Measurements from ENCODE around the gene IGIP.

Gene IGIP

DNA sequence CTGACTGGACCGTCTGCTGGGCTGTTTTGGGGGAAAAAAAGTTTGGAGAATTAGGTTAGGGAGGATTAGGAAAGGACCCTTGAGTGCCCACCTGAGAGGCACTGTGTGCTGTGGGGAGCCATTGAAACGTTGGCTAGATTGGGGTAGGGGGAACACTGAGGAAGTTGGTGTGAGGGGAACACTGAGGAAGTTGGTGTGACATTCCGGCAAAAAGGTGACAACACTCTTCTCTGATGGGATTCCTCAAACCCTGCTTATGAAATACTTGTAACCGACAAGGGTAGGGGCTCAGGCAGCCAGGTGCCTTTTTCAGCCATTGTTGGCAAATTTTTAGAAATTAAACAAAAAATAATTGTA lies 50.3 kb downstream of the IGIP start:
- DNase-seq (ENCODE audit: low read depth in 1 of 2, low spot score in 1 of 2): peak in 1 of 2 experiments; percentile 22
- 0 out of 2 replicates have a peak, but pooled peaks have one; percentile 1 for TF ChIP-seq SPI1 (IDR thresholded peaks at IDR 0.05; ENCODE audit: borderline replicate concordance, low read depth)
- TF ChIP-seq, protein P1, sequence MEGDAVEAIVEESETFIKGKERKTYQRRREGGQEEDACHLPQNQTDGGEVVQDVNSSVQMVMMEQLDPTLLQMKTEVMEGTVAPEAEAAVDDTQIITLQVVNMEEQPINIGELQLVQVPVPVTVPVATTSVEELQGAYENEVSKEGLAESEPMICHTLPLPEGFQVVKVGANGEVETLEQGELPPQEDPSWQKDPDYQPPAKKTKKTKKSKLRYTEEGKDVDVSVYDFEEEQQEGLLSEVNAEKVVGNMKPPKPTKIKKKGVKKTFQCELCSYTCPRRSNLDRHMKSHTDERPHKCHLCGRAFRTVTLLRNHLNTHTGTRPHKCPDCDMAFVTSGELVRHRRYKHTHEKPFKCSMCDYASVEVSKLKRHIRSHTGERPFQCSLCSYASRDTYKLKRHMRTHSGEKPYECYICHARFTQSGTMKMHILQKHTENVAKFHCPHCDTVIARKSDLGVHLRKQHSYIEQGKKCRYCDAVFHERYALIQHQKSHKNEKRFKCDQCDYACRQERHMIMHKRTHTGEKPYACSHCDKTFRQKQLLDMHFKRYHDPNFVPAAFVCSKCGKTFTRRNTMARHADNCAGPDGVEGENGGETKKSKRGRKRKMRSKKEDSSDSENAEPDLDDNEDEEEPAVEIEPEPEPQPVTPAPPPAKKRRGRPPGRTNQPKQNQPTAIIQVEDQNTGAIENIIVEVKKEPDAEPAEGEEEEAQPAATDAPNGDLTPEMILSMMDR (IDR thresholded peaks at IDR 0.05; ENCODE audit: insufficient read depth, low read length): no peak
- peak overlapping the region; percentile 75 for H3K27ac ChIP-seq (replicated peaks)

DNA sequence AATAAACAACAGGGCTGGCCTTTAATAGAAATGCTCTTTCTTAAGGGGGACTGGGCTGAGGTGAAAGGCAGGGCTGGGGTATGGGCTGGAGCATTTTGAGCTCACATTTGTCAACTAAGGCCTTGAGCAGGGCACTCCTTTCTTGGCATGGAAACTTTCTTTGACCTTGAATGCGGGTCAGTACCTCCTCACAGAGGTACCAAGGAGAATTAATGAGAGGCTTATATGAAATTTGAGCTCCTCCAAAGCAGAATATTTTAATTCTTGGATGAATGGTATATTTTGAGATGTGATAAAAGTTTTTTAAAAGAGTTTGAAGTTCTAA lies 52.3 kb downstream of the IGIP start:
- DNase-seq (ENCODE audit: low read depth in 1 of 2, low spot score in 1 of 2): no peak
- TF ChIP-seq GABPA (IDR thresholded peaks at IDR 0.05; ENCODE audit: low read depth): no peak
- no peak for TF ChIP-seq SPI1 (IDR thresholded peaks at IDR 0.05; ENCODE audit: borderline replicate concordance, low read depth)
- TF ChIP-seq POLR2AphosphoS5 (IDR thresholded peaks at IDR 0.05; ENCODE audit: low read depth): no peak
- TF ChIP-seq, protein P2, sequence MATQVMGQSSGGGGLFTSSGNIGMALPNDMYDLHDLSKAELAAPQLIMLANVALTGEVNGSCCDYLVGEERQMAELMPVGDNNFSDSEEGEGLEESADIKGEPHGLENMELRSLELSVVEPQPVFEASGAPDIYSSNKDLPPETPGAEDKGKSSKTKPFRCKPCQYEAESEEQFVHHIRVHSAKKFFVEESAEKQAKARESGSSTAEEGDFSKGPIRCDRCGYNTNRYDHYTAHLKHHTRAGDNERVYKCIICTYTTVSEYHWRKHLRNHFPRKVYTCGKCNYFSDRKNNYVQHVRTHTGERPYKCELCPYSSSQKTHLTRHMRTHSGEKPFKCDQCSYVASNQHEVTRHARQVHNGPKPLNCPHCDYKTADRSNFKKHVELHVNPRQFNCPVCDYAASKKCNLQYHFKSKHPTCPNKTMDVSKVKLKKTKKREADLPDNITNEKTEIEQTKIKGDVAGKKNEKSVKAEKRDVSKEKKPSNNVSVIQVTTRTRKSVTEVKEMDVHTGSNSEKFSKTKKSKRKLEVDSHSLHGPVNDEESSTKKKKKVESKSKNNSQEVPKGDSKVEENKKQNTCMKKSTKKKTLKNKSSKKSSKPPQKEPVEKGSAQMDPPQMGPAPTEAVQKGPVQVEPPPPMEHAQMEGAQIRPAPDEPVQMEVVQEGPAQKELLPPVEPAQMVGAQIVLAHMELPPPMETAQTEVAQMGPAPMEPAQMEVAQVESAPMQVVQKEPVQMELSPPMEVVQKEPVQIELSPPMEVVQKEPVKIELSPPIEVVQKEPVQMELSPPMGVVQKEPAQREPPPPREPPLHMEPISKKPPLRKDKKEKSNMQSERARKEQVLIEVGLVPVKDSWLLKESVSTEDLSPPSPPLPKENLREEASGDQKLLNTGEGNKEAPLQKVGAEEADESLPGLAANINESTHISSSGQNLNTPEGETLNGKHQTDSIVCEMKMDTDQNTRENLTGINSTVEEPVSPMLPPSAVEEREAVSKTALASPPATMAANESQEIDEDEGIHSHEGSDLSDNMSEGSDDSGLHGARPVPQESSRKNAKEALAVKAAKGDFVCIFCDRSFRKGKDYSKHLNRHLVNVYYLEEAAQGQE (IDR thresholded peaks at IDR 0.05; ENCODE audit: insufficient replicate concordance, low read depth): no peak
- TF ChIP-seq, protein P1 (IDR thresholded peaks at IDR 0.05; ENCODE audit: insufficient read depth, low read length): no peak
- Histone ChIP-seq H3K4me3 (replicated peaks; ENCODE audit: insufficient read depth, low read length) (no peak overlapping the region), H3K27me3 (ENCODE audit: insufficient read depth, poor library complexity, severe bottlenecking) (no peaks in the 10 kb centered on the region), H3K27ac (replicated peaks) (no peak overlapping the region)

More for the DNA sequence above, 50.3 kb downstream of the IGIP start:
- Histone ChIP-seq H3K27me3 (ENCODE audit: insufficient read depth, poor library complexity, severe bottlenecking) (no peaks in the 10 kb centered on the region), H3K4me3 (replicated peaks; ENCODE audit: insufficient read depth, low read length) (peak overlapping the region; percentile 74)

DNA sequence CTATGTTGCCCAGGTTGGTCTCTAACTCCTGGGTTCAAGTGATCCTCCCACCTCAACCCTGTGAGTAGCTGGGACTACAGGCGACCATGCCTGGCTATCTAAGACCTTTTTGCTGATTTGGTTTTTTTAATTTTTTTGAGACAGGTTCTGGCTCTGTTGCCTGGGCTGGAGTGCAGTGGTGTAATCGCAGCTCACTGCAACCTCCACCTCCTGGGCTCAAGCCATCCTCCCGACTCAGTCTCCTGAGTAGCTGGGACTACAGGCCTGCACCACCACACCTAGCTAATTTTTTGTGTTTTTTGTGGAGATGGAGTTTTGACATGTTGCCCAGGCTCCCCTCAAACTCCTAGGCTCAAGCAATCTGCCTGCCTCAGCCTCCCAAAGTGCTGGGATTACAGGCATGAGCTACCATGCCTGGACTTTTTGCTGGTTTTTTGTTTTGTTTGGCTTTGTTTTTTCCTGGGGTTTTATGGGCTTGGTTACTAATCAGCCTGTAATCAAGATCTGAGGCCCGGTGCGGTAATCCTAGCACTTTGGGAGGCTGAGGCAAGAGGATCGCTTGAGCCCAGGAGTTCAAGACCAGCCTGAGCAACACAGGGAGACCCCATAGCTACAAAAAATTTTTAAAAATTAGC lies 52.9 kb downstream of the IGIP start:
- TF ChIP-seq SPI1 (IDR thresholded peaks at IDR 0.05; ENCODE audit: borderline replicate concordance, low read depth) (no peak), POLR2AphosphoS5 (IDR thresholded peaks at IDR 0.05; ENCODE audit: low read depth) (no peak)
- no peak overlapping the region for H3K27ac ChIP-seq (replicated peaks)
- DNase-seq (ENCODE audit: low read depth in 1 of 2, low spot score in 1 of 2): no peak

More for the DNA sequence above, 52.9 kb downstream of the IGIP start:
- no peak overlapping the region for H3K4me3 ChIP-seq (replicated peaks; ENCODE audit: insufficient read depth, low read length)
- H3K27me3 ChIP-seq (ENCODE audit: insufficient read depth, poor library complexity, severe bottlenecking): no peaks in the 10 kb centered on the region
